Lower leg skin (tissue), 3 donors: ENCODE measurements around the gene PTGDR2.

Experiments
- CTCF ChIP-seq, 3 donors: fragments of 450-650 bp; IDR thresholded peaks; one replicate each; pipeline ENCODE4 v1.5.1; 2016; ENCODE audit warnings: antibody characterized with exemption in 3 of 3, mild to moderate bottlenecking in 3 of 3, moderate library complexity in 2 of 3
- POLR2A ChIP-seq, 2 donors: fragments of 450-650 bp; IDR thresholded peaks; one replicate each; pipeline ENCODE4 v1.6.1; 2016 to 2017; ENCODE audit warnings: antibody characterized with exemption in 2 of 2, mild to moderate bottlenecking in 1 of 2, moderate library complexity in 1 of 2

- no peak for TF ChIP-seq CTCF (IDR thresholded peaks at IDR 0.05)
- TF ChIP-seq POLR2A (IDR thresholded peaks at IDR 0.05): no peak
Measured at GRCh38 chr11:60905047-60905446, 49.3 kb upstream of the PTGDR2 start.
